GM21619 (cell line): ENCODE results near the gene NSD2.

ENCODE experiments used
- ATAC-seq: cut with Tn5 transposase; IDR thresholded peaks from one replicate; pipeline ENCODE4 v1.9.1; 2021; ENCODE audit not compliant: unreplicated experiment

NSD2 gene

DNA sequence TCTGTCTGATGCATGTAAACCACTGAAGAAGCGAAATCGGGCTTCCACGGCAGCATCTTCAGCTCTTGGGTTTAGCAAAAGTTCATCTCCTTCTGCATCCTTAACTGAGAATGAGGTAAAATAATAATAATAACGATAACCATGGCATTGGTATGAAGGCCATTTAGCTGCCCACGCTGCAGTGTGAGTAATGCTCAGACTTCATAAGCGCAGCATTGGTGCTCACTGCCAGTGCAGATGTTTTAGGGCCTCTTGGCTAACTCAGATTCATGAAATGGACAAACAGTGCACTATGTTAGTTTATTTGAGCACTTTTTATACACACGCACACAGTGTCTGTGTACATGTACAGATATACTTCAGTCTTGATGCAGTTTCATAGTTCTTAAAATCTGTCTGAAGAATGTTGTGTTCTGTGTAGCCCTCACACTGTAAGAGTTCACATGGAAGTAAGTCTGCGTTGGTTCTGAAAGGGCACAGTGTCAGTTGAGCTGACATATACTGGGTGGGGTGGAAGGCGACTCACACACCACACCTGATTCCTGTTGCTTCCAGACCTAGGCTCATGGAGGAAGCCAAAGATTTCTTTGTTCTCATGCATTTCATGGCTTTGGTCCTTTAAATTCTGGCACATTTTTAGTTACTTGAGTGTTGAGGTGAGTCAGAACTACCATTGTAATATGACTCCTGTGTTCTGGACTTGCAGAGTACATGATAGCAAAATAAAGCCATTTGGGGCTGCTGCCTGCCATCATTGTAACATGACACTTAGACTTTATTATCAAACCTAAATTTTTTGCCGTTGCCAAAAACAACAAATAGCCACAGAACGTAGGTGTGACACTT lies 68.7 kb downstream of the NSD2 start:
- no peak for ATAC-seq

- ATAC-seq: no peak
Observed at GRCh38 chr4:1940566-1940965, 69.4 kb downstream of the NSD2 start.

GRCh38 chr4:1943928-1944327 lies 72.7 kb downstream of the NSD2 start:
- no peak for ATAC-seq

- ATAC-seq: no peak
Observed at GRCh38 chr4:1945124-1945895, 74.1 kb downstream of the NSD2 start.

GRCh38 chr4:1945912-1946311 lies 74.7 kb downstream of the NSD2 start:
- ATAC-seq: no peak

DNA sequence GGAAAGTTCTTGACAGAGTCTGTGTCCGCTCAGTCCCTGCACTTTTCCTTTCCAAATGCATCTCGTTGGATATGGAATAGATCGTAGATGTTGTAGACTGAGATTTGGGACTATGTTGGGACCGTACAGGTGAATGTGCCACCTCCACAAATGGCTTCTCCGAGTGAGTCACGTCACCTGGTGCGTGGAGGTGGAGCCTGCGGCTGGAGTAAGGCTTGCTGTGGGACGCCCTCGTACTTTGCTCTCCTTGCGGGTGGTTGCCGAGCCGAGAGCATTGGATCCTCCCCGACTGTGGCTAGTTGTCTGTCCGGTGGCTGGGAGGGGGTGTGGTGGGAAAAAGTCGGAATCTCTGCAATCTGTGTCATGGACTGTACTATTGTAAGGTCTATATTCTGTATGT lies 77.0 kb downstream of the NSD2 start:
- no peak for ATAC-seq

DNA sequence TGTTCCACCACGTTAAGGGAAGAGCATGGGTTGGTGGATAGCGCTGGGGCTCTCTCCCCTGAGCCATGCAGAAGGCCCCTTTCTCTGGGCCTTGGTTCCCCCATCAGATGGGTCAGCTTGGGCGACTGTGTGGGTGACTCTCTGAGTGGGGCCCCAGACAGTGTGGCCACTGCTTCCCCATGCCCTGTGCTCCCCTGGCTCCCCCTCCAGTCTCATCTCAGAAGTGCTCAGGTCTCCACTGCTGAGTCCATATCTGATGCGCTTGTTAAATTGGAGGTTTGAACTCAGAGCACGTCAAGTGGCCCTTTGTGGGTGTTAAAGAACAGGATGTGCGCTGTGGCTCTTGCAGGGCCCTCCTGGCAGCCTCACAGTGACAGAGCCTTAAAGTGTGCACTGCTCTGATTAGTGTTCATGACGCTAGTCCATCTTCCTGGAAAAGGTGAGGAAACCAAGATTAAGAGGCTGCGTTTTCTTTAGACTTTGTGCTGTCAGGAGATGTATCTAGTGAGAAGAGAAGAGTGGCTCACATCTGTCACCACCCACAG lies 77.8 kb downstream of the NSD2 start:
- no peak for ATAC-seq

- no peak for ATAC-seq
Observed at GRCh38 chr4:1950369-1950768, 79.2 kb downstream of the NSD2 start.

DNA sequence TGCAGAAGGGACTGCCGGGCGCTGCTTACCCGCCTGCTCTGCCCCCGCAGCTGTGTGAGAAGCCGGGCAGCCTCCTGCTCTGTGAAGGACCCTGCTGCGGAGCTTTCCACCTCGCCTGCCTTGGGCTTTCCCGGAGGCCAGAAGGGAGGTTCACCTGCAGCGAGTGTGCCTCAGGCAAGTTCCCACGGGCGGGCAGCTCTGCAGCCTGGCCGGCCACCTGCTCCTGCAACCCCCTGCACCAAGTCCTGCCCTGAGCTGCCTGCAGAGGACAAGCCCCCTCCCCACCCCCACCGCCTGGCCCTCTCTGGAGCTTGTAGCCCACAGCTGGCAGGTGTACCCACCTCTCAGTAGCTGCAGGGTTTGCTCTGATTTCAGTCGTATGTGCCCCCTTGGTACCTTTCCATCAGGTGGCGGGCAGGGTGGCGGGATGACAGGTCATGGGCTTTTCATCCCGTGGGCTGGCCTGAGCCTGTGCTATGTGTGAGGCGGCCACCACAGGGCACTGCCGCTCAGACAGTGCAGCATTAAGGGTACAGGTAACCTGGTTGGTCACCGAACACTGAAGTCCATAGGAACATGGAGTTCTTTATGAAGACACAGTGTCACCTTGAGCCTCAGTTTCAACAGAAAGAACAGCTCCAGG lies 81.0 kb downstream of the NSD2 start:
- no peak for ATAC-seq

DNA sequence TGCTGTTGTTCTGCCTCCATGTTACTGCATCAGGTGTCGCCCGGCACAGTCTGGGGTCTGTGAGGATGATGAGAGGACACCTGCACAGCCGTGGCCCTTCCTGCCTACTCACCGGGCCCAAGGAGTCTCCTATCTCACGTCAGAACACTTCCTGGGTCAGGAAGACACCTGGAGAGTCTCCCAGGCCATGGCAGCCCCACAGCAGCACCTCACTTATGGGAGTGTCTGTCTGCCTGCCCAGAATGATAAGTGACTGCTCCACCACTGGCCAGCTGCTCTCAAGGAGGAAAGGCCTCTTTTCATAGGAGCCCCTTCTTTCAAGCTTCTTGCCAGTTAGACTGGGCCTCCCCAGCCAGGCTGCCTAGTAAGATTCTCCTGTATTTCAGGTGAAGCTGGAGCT lies 81.5 kb downstream of the NSD2 start:
- ATAC-seq: no peak

GRCh38 chr4:1953335-1953734 lies 82.1 kb downstream of the NSD2 start:
- ATAC-seq: no peak

DNA sequence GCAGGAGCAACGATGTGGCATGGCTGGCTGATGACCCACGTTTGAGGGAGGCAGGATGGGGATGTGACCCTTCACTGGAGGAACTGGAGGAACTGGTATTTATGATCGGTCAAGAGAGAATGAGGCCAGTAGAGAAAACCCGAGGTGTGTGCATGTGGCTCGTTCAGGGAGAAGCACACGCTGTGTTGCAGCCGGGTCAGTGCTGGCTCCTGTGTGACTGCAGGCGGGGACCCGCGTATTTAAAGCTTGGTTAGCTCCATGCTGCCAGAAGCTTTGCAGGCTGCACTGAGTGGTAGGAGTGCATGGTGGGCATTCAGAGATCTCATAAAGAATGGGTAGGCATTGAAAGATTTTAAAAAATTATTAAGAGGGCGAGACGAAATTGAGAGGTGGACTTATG lies 85.4 kb downstream of the NSD2 start:
- ATAC-seq: no peak

DNA sequence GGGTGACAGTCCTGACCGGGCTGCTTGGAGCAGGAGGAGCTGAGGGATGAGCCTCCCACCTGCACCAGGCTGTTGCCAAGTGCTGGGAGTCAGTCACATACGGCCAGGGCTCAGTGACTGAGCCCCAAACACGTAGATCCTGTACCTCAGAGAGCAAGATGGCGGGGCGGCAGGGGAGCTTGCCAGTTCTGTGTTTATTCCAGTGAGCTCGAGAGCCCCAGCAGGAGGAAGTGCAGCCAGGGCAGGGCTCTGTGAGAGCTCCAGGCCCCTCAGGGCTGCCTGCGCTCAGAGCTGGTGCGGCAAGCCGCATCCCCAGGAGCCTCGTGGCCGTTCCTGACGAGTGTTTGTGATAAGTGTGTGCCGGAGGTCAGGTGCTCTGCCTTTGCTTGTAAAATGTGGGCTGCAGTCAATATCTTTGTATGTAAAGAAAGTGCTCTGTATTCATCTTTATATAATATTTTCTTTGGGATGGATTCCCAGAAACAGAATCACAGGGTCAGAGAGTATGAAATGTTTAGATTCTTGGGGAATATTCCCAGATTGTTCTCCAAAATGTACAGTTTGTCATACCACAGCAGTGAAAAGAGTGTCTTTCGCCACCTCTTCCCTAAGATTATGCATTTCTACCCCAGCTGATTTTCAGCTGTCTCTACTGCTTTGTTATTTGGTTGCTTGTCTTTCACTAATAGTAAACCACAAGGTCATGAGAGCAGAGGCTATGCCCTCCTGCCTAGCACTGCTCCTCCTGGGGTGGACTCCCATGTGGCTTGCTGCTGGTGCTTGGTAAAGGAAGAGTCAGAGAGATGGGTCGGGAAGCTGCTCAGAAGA lies 87.3 kb downstream of the NSD2 start:
- no peak for ATAC-seq

DNA sequence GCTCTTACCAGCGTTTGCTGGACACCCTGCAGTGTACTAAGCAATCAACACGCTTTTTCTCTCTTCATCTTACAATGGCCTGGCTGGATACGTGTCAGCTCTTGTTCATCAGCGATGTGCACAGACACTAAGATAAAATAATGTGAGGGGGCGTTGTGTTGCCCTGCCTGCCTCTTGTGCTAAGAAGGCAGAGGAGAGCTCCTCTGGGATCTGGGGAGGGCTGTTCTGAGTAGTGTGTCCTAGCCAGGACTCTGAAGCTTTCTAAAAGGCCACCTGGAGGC lies 87.9 kb downstream of the NSD2 start:
- ATAC-seq: no peak

GRCh38 chr4:1960170-1960825 lies 89.1 kb downstream of the NSD2 start:
- ATAC-seq: no peak

GRCh38 chr4:1961038-1961437 lies 89.8 kb downstream of the NSD2 start:
- no peak for ATAC-seq

GRCh38 chr4:1961563-1961962 lies 90.4 kb downstream of the NSD2 start:
- no peak for ATAC-seq

DNA sequence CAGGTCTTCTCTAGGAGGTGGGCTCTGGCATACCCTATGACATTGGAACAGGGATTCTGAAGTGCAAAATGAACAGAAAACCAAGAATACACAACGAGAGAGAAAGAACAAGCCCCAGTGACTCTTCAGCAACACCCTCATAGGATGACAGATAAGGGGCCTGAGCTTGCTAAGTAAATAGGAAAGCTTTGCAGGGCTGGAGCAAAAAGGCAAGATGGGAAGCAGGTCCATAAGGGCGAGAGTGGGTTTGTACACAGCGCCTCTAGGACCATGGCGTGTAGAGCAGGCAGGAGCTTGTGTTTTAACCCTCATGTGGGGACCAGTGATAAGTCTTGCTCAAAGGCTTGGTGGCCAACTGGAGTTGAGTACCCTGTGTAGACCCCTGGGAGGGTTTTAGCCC lies 91.8 kb downstream of the NSD2 start:
- ATAC-seq: no peak

DNA sequence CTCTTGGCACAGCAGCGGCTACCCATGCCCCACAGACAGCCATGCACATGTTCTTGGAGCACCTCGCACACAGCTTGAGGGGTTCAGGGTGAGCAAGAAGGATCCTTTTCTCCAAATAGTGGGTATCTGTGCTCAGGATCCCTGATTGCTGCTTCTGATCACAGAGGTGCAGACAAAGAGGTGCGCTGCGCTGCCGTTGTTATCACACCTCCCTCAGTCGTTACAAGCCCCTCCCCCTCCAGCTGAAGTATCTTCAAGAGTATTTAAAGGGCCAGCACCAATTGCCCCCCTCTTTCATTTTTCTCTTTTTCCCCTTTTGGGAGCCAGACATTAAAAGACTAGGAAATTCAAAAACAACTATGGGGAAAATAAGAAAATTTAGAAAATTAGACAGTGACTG lies 93.2 kb downstream of the NSD2 start:
- ATAC-seq: no peak

GRCh38 chr4:1964971-1965370 lies 93.8 kb downstream of the NSD2 start:
- no peak for ATAC-seq
